SK-N-SH (cell line): Measurements from ENCODE around the gene TMEM63B. TPM values are rescaled to one million over a fixed set of nuclear protein-coding genes. Genes with fewer than 3 reads are reported as not detected.

Source experiments
- CTCF ChIA-PET: fragments of 300-600, 350-600 bp; formaldehyde crosslinking; extraction: SDS; loops from one replicate; lab custom pipeline; 2021; lab: Yijun Ruan, JAX
- POLR2A ChIA-PET: fragments of 350-600 bp; sonication (Branson Sonifier 250); formaldehyde crosslinking; extraction: SDS; loops from one replicate; lab custom pipeline; 2020; ENCODE audit warnings: antibody characterized with exemption, inconsistent platforms; lab: Yijun Ruan, JAX
- DNase-seq: peaks from one replicate; pipeline ENCODE4 v3.0.0; 2012
- H2AFZ ChIP-seq: fragments of 200-600 bp; sonication (generic); 2 replicates; pipeline ENCODE4 v1.8.1; 2016; ENCODE audit warnings: antibody characterized with exemption, mild to moderate bottlenecking, low read depth
- H3F3A ChIP-seq: fragments of 200-600 bp; sonication (generic); replicated peaks from 2 replicates; pipeline ENCODE3; 2016; ENCODE audit warnings: antibody characterized with exemption, mild to moderate bottlenecking; ENCODE audit not compliant: insufficient read depth
- H3K27ac ChIP-seq, 2 experiments: fragments of 200-500 bp in 1 of 2; fragments of 200-600 bp in 1 of 2; sonication (Bioruptor generic) in 1 of 2; sonication (generic), shearing (Covaris generic) in 1 of 2; 2 replicates each; pipeline versions ENCODE4 v1.5.1 to v1.6.1; 2014 to 2016; ENCODE audit warnings: low read depth in 2 of 2, inconsistent platforms in 1 of 2, low read length in 1 of 2, mild to moderate bottlenecking in 1 of 2, mixed read lengths in 1 of 2
- H3K27me3 ChIP-seq: fragments of 200-600 bp; sonication (generic), shearing (Covaris generic); 2 replicates; pipeline ENCODE4 v1.6.1; 2016; ENCODE audit warnings: mixed run types; ENCODE audit not compliant: insufficient read depth
- H3K36me3 ChIP-seq, 2 experiments: fragments of 200-500 bp in 1 of 2; fragments of 200-600 bp in 1 of 2; sonication (Bioruptor generic) in 1 of 2; sonication (generic) in 1 of 2; replicated peaks in 1 of 2; 2 replicates each; pipeline versions ENCODE3 to v1.5.1; 2014 to 2016; ENCODE audit warnings: low read length in 1 of 2, mild to moderate bottlenecking in 1 of 2; ENCODE audit not compliant: insufficient read depth in 2 of 2, control insufficient read depth in 1 of 2
- H3K4me1 ChIP-seq, 2 experiments: fragments of 200-500 bp in 1 of 2; fragments of 200-600 bp in 1 of 2; sonication (Bioruptor generic) in 1 of 2; sonication (generic), shearing (Covaris generic) in 1 of 2; 2 replicates each; pipeline versions ENCODE4 v1.5.1 to v1.6.1; 2014 to 2016; ENCODE audit warnings: low read depth in 1 of 2, low read length in 1 of 2, mixed run types in 1 of 2; ENCODE audit not compliant: insufficient read depth in 2 of 2, control insufficient read depth in 1 of 2
- H3K4me2 ChIP-seq: fragments of 200-600 bp; sonication (generic), shearing (Covaris generic); 2 replicates; pipeline ENCODE4 v1.6.1; 2017; ENCODE audit warnings: mixed run types
- H3K4me3 ChIP-seq, 2 experiments: fragments of 200-500 bp in 1 of 2; fragments of 200-600 bp in 1 of 2; sonication (Bioruptor generic) in 1 of 2; sonication (generic), shearing (Covaris generic) in 1 of 2; 2 replicates each; pipeline versions ENCODE4 v1.5.1 to v1.8.1; 2014 to 2016; ENCODE audit warnings: low read depth in 2 of 2, inconsistent platforms in 1 of 2, low read length in 1 of 2, mild to moderate bottlenecking in 1 of 2, mixed read lengths in 1 of 2, moderate library complexity in 1 of 2
- H3K79me2 ChIP-seq: fragments of 200-600 bp; sonication (generic); 2 replicates; pipeline ENCODE4 v1.8.1; 2017; ENCODE audit warnings: mild to moderate bottlenecking; ENCODE audit not compliant: insufficient read depth
- H3K9ac ChIP-seq: fragments of 200-600 bp; sonication (generic); 2 replicates; pipeline ENCODE4 v1.6.1; 2017; ENCODE audit warnings: mixed run types
- H3K9me2 ChIP-seq: fragments of 200-600 bp; sonication (generic); 2 replicates; pipeline ENCODE4 v1.6.1; 2017; ENCODE audit warnings: mixed run types
- H3K9me3 ChIP-seq: fragments of 200-600 bp; sonication (generic); 2 replicates; pipeline ENCODE4 v1.6.1; 2017; ENCODE audit warnings: mixed run types, mild to moderate bottlenecking, moderate library complexity
- H4K20me1 ChIP-seq: fragments of 200-600 bp; sonication (generic); 2 replicates; pipeline ENCODE4 v1.6.1; 2017; ENCODE audit warnings: mild to moderate bottlenecking, mixed run types; ENCODE audit not compliant: insufficient read depth
- CHD2 ChIP-seq: fragments of 150-350 bp; IDR thresholded peaks from 2 replicates; pipeline ENCODE4 v1.6.1; 2018; ENCODE audit warnings: low read length; ENCODE audit not compliant: partially characterized antibody
- ELF1 ChIP-seq: IDR thresholded peaks from 2 replicates; pipeline ENCODE4 v1.4.0; 2012
- EP300 ChIP-seq, 2 experiments: IDR thresholded peaks; 2 replicates each; pipeline versions ENCODE4 v1.4.0 to v1.6.1; 2012; ENCODE audit warnings: borderline replicate concordance in 1 of 2, low read depth in 1 of 2, low read length in 1 of 2
- EZH2phosphoT487 ChIP-seq: fragments of 200-600 bp; sonication (generic); IDR thresholded peaks from 2 replicates; pipeline ENCODE4 v1.6.1; 2017; ENCODE audit warnings: low read depth, mixed run types, mild to moderate bottlenecking, antibody characterized with exemption, moderate library complexity, borderline replicate concordance
- FOXJ3 ChIP-seq: sonication (generic); formaldehyde crosslinking; IDR thresholded peaks from 2 replicates; pipeline ENCODE4 v1.5.1; 2020; ENCODE audit warnings: mild to moderate bottlenecking, missing genetic modification reagents
- FOXM1 ChIP-seq: IDR thresholded peaks from 2 replicates; pipeline ENCODE4 v1.4.0; 2012; ENCODE audit warnings: low read depth, mild to moderate bottlenecking
- GABPA ChIP-seq: IDR thresholded peaks from 2 replicates; pipeline ENCODE4 v1.4.0; 2012; ENCODE audit warnings: low read depth, mild to moderate bottlenecking
- NFIC ChIP-seq: IDR thresholded peaks from 2 replicates; pipeline ENCODE4 v1.4.0; 2012; ENCODE audit warnings: borderline replicate concordance
- NRF1 ChIP-seq: IDR thresholded peaks from 2 replicates; pipeline ENCODE4 v1.6.1; 2012; ENCODE audit warnings: low read depth, mild to moderate bottlenecking, low read length
- PBX3 ChIP-seq: IDR thresholded peaks from 2 replicates; pipeline ENCODE4; 2012
- RAD21 ChIP-seq: IDR thresholded peaks from 2 replicates; pipeline ENCODE4 v1.6.1; 2012; ENCODE audit warnings: mild to moderate bottlenecking, low read length
- RCOR1 ChIP-seq: fragments of 150-350 bp; IDR thresholded peaks from 2 replicates; pipeline ENCODE4 v1.6.1; 2017; ENCODE audit warnings: antibody characterized with exemption, low read length
- REST ChIP-seq: IDR thresholded peaks from 2 replicates; pipeline ENCODE4 v1.6.1; 2012; ENCODE audit warnings: mild to moderate bottlenecking, low read depth, low read length, moderate library complexity
- RXRA ChIP-seq: IDR thresholded peaks from 2 replicates; pipeline ENCODE4 v1.4.0; 2012; ENCODE audit warnings: low read depth, mild to moderate bottlenecking, borderline replicate concordance
- TEAD4 ChIP-seq: IDR thresholded peaks from 2 replicates; pipeline ENCODE4 v1.4.0; 2012; ENCODE audit warnings: mild to moderate bottlenecking, borderline replicate concordance; ENCODE audit not compliant: insufficient read depth
- USF1 ChIP-seq: IDR thresholded peaks from 2 replicates; pipeline ENCODE4 v1.4.0; 2012; ENCODE audit warnings: low read depth, borderline replicate concordance
- USF2 ChIP-seq: fragments of 150-350 bp; IDR thresholded peaks from 2 replicates; pipeline ENCODE4 v1.6.1; 2017; ENCODE audit warnings: antibody characterized with exemption, low read length, low read depth, borderline replicate concordance
- ZBTB33 ChIP-seq: IDR thresholded peaks from 2 replicates; pipeline ENCODE4 v1.4.0; 2012; ENCODE audit warnings: low read depth, borderline replicate concordance
- WGBS: methylation state at CpG from one replicate; pipeline ENCODE4 v1.1.6; 2017; ENCODE audit warnings: low lambda C conversion rate; 5-methylcytosine and 5-hydroxymethylcytosine counted together
- polyA plus RNA-seq, 3 experiments: library from polyadenylated mRNA; depleted of rRNA; stranded (reverse); fragments of >200 nt; gene quantifications; 2 replicates each; pipeline ENCODE4 v1.2.3, GENCODE V29; 2012

The TMEM63B gene
- polyA plus RNA-seq, 1 of the 3 experiments (the other 2 are of a cell fraction): 52.7 TPM

GRCh38 chr6:44078219-44078826 is 49.0 kb upstream of the TMEM63B start:
- Histone ChIP-seq H3K27ac (peak overlapping the region in 1 of 2 experiments; percentile 99; a peak in 1 of 4 replicates), H3K9me2 (no peaks in the 10 kb centered on the region), H3K4me3 (no peak overlapping the region), H2AFZ (no peak overlapping the region), H3K79me2 (no peaks in the 10 kb centered on the region), H3K4me2 (no peak overlapping the region), H3K9ac (no peak overlapping the region), H3K27me3 (no peaks in the 10 kb centered on the region), H3K4me1 (peaks cover 17 to 78% of the 10 kb centered on the region in 2 experiments; a peak in 3 of 4 replicates), H3F3A (no peaks in the 10 kb centered on the region), H3K9me3 (no peaks in the 10 kb centered on the region), H3K36me3 (no peaks in the 10 kb centered on the region), H4K20me1 (no peaks in the 10 kb centered on the region)
- DNase-seq: no peak
- CTCF ChIA-PET: interaction anchor here (0.6 to 12.1 kb wide), 83 partner anchors 9 to 568 kb away, joined by 3 to 212 read pairs (median 4); partner anchors contain the start of genes LRRC73, MRPS18A, RSPH9 and VEGFA
- 98% methylated on average over 5 of the region's 6 CpGs for WGBS
- POLR2A ChIA-PET: interaction anchor here (0.5 to 3.6 kb wide), 9 partner anchors 27 to 411 kb away, joined by 3 to 23 read pairs (median 5); partner anchors contain the start of gene VEGFA
- TF ChIP-seq ZBTB33 (no peak), RCOR1 (no peak), GABPA (no peak), REST (no peak), USF2 (no peak), FOXM1 (no peak), USF1 (no peak), TEAD4 (no peak), FOXJ3 (CRISPR knock-in tag) (no peak), CHD2 (no peak), RXRA (no peak), NFIC (no peak), EZH2phosphoT487 (no peak), RAD21 (no peak), NRF1 (no peak), EP300 (IDR thresholded peaks at IDR 0.05; ENCODE audit: borderline replicate concordance in 1 of 2, low read depth in 1 of 2, low read length in 1 of 2) (no peak), ELF1 (no peak), PBX3 (no peak)
